GM12878 (cell line): ENCODE data around the gene PCDHB15. TPM values are rescaled to one million over a fixed set of nuclear protein-coding genes. Genes with fewer than 3 reads are reported as not detected.

Experiments
- ATAC-seq: fragments of 200-7000 bp; cut with Tn5 transposase; 3 replicates; pipeline ENCODE4 v1.9.1; 2020; ENCODE audit warnings: mild to moderate bottlenecking, moderate library complexity
- BruUV-seq: library from RNA; stranded (reverse); fragments of 400-500 nt; replicated peaks from 2 replicates; lab custom pipeline; 2021; lab: Mats Ljungman, UMichigan
- CTCF ChIA-PET: fragments of 300-600 bp; sonication (Branson Sonifier 250); formaldehyde crosslinking; extraction: SDS; loops from one replicate; lab custom pipeline; 2021; ENCODE audit warnings: inconsistent platforms; lab: Yijun Ruan, JAX
- POLR2A ChIA-PET: fragments of 350-600 bp; formaldehyde crosslinking; extraction: SDS; loops from one replicate; lab custom pipeline; 2021; ENCODE audit warnings: inconsistent platforms; lab: Charles Lee
- RAD21 ChIA-PET: fragments of 300-600 bp; sonication (Branson Sonifier 250); formaldehyde crosslinking; loops from one replicate; lab custom pipeline; 2023; ENCODE audit warnings: antibody characterized with exemption; ENCODE audit not compliant: unreplicated experiment; lab: Charles Lee
- SMC1A ChIA-PET: fragments of 300-600 bp; sonication (Branson Sonifier 250); formaldehyde crosslinking; loops from one replicate; lab custom pipeline; 2023; ENCODE audit not compliant: unreplicated experiment, uncharacterized antibody; lab: Charles Lee
- DNase-seq: peaks from one replicate; pipeline ENCODE4 v3.0.0-alpha.2; 2011; ENCODE audit warnings: low read depth, low spot score
- FAIRE-seq: peaks from 3 replicates; lab custom pipeline; 2011; peaks lifted over from hg19 to GRCh38; lab: Jason Lieb, UNC
- H2AFZ ChIP-seq: 2 replicates; pipeline ENCODE4 v1.6.0; 2011; ENCODE audit warnings: low read depth, low read length, control low read depth; ENCODE audit not compliant: control insufficient read depth
- H3K27ac ChIP-seq: 2 replicates; pipeline ENCODE4 v1.5.1; 2011; ENCODE audit warnings: control low read depth; ENCODE audit not compliant: control insufficient read depth, insufficient read depth
- H3K27me3 ChIP-seq, 2 experiments: replicated peaks in 1 of 2; 2 replicates each; pipeline versions ENCODE4 v1.6.0 to v1.6.1; 2011; ENCODE audit warnings: low read length in 1 of 2; ENCODE audit not compliant: control insufficient read depth in 2 of 2, insufficient read depth in 2 of 2
- H3K36me3 ChIP-seq, 2 experiments: 2 replicates each; pipeline ENCODE4 v1.5.1; 2011; ENCODE audit warnings: low read length in 1 of 2; ENCODE audit not compliant: control insufficient read depth in 2 of 2, insufficient read depth in 2 of 2
- H3K4me1 ChIP-seq: 2 replicates; pipeline ENCODE4 v1.6.1; 2011; ENCODE audit warnings: mild to moderate bottlenecking, low read length, moderate library complexity, mixed read lengths; ENCODE audit not compliant: control insufficient read depth, insufficient read depth
- H3K4me2 ChIP-seq: 2 replicates; pipeline ENCODE4 v1.6.0; 2011; ENCODE audit warnings: control low read depth; ENCODE audit not compliant: control insufficient read depth, insufficient read depth
- H3K4me3 ChIP-seq: fragments of 200-600 bp; sonication (generic); 2 replicates; pipeline ENCODE4 v1.5.1; 2016
- H3K79me2 ChIP-seq: 2 replicates; pipeline ENCODE4 v1.6.0; 2011; ENCODE audit warnings: low read length; ENCODE audit not compliant: control insufficient read depth, insufficient read depth
- H3K9ac ChIP-seq: 2 replicates; pipeline ENCODE4 v1.8.0; 2011; ENCODE audit warnings: low read length, control low read depth, mixed read lengths; ENCODE audit not compliant: control insufficient read depth, insufficient read depth
- H3K9me3 ChIP-seq: replicated peaks from 3 replicates; pipeline ENCODE4 v1.5.1; 2011; ENCODE audit warnings: mild to moderate bottlenecking, low read length; ENCODE audit not compliant: control insufficient read depth, insufficient read depth
- H4K20me1 ChIP-seq: 2 replicates; pipeline ENCODE4 v1.6.0; 2011; ENCODE audit not compliant: control insufficient read depth, insufficient read depth
- CBX5 ChIP-seq: sonication (generic); IDR thresholded peaks from 2 replicates; pipeline ENCODE4 v1.6.1; 2016; ENCODE audit warnings: low read depth, moderate library complexity, mild to moderate bottlenecking, inconsistent platforms
- PAX8 ChIP-seq: fragments of 450-650 bp; IDR thresholded peaks from 2 replicates; pipeline ENCODE4 v1.6.1; 2017; ENCODE audit warnings: mild to moderate bottlenecking, moderate library complexity
- ZNF274 ChIP-seq: IDR thresholded peaks from one replicate; pipeline ENCODE4 v1.8.0; 2011; ENCODE audit not compliant: insufficient read length, insufficient read depth
- WGBS: methylation state at CpG from one replicate; pipeline ENCODE4 v1.1.6; 2016; ENCODE audit warnings: low lambda C conversion rate; ENCODE audit not compliant: insufficient replicate concordance, insufficient coverage; ENCODE audit errors: missing lambda C conversion rate; 5-methylcytosine and 5-hydroxymethylcytosine counted together
- in situ Hi-C: fragments of 300-500 bp; cut with MboI; formaldehyde crosslinking; loops from 9 replicates; pipeline ENCODE4 v1.14.3; 2018; ENCODE audit warnings: mixed read lengths
- intact Hi-C: fragments of 100-400 bp; cut with micrococcal nuclease; formaldehyde crosslinking; loops from one replicate; pipeline ENCODE4 v1.14.2; 2022; ENCODE audit not compliant: unreplicated experiment
- polyA plus RNA-seq, 11 experiments: library from polyadenylated mRNA; depleted of rRNA in 4 of 11; unstranded in 6 of 11; stranded (reverse) in 5 of 11; fragments of >200 nt; fragmentation: Nextera tagmentation in 4 of 11; fragmentation: Illumina TruSeq in 1 of 11; extraction: Ambion mirVana in 4 of 11; extraction: Trizol in 1 of 11; gene quantifications; 1 replicate in 1 of 11; 2 replicates in 10 of 11; pipeline versions ENCODE4 v1.2.1 to v1.2.3, GENCODE V29; 2011 to 2016; ENCODE audit warnings: inconsistent platforms in 2 of 11, missing spikeins in 2 of 11, low read depth in 1 of 11
- total RNA-seq, 4 experiments: library from RNA; depleted of rRNA in 3 of 4; stranded (reverse); fragments of >200 nt in 3 of 4; fragmentation: Illumina TruSeq in 1 of 4; extraction: Trizol in 1 of 4; gene quantifications; 2 replicates each; pipeline versions ENCODE4 v1.2.1 to v1.2.3, GENCODE V29; 2013 to 2021
- TF ChIP-seq, protein P1 (sequence below): IDR thresholded peaks from 2 replicates; pipeline ENCODE4 v1.6.1; 2011; ENCODE audit warnings: borderline replicate concordance, low read depth, mild to moderate bottlenecking, moderate library complexity, mixed read lengths, low read length; ENCODE audit not compliant: insufficient read depth; ENCODE audit errors: extremely low read length

PCDHB15 gene
- total and polyA plus RNA-seq, 10 of the 15 experiments (the other 5 are each of a cell fraction or from before 2014, with no cell fraction given): 0.01 to 0.10 TPM; not detected in 8

- RAD21 ChIA-PET: no interaction called here
- no peaks in the 10 kb centered on the region for H3K36me3 ChIP-seq
- H3K27me3 ChIP-seq: no peaks in the 10 kb centered on the region
- no peaks in the 10 kb centered on the region for H3K4me1 ChIP-seq
- H2AFZ ChIP-seq: no peak overlapping the region
- in situ Hi-C loops: no loop called here
- no peaks in the 10 kb centered on the region for H3K79me2 ChIP-seq
- SMC1A ChIA-PET: interaction anchor here (1.0 kb wide), 1 partner anchor 13 kb away, joined by 3 read pairs; no protein-coding TSS in a partner anchor
- no peaks in the 10 kb centered on the region for H4K20me1 ChIP-seq
- BruUV-seq: no TSS peak
- intact Hi-C loops: no loop called here
- no peak overlapping the region for H3K4me3 ChIP-seq
- CTCF ChIA-PET: interaction anchor here (1.7 kb wide), 1 partner anchor 59 kb away, joined by 5 read pairs; the partner anchor contains the start of gene TAF7
- ATAC-seq: no peak
- POLR2A ChIA-PET: no interaction called here
- no peak overlapping the region for H3K27ac ChIP-seq
- 17% methylated on average over 5 of the region's 5 CpGs for whole genome bisulfite sequencing
- no peak for DNase-seq
- FAIRE-seq: no peak
- H3K9me3 ChIP-seq: peaks cover 4% of the 10 kb centered on the region
- H3K4me2 ChIP-seq: no peak overlapping the region
- no peak overlapping the region for H3K9ac ChIP-seq
- TF ChIP-seq PAX8: no peak
- TF ChIP-seq CBX5: peak; percentile 37; the same call in 1 of the 2 replicates
- TF ChIP-seq ZNF274: peak; percentile 85
Observed at GRCh38 chr5:141260458-141261237, 15.5 kb downstream of the PCDHB15 start.

GRCh38 chr5:141261238-141261546 is 16.0 kb downstream of the PCDHB15 start:
- Histone ChIP-seq H2AFZ (no peak overlapping the region), H3K4me2 (no peak overlapping the region), H3K4me3 (no peak overlapping the region), H3K9me3 (peaks cover 4% of the 10 kb centered on the region), H3K27ac (no peak overlapping the region), H4K20me1 (no peaks in the 10 kb centered on the region), H3K9ac (no peak overlapping the region), H3K4me1 (no peaks in the 10 kb centered on the region), H3K36me3 (no peaks in the 10 kb centered on the region), H3K79me2 (no peaks in the 10 kb centered on the region), H3K27me3 (no peaks in the 10 kb centered on the region)
- SMC1A ChIA-PET: interaction anchor here (1.0 kb wide), 1 partner anchor 12 kb away, joined by 3 read pairs; no protein-coding TSS in a partner anchor
- TF ChIP-seq, protein P1, sequence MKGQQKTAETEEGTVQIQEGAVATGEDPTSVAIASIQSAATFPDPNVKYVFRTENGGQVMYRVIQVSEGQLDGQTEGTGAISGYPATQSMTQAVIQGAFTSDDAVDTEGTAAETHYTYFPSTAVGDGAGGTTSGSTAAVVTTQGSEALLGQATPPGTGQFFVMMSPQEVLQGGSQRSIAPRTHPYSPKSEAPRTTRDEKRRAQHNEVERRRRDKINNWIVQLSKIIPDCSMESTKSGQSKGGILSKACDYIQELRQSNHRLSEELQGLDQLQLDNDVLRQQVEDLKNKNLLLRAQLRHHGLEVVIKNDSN: no peak
- FAIRE-seq: no peak
- CTCF ChIA-PET: interaction anchor here (1.7 kb wide), 1 partner anchor 59 kb away, joined by 5 read pairs; the partner anchor contains the start of gene TAF7
- BruUV-seq: no TSS peak
- in situ Hi-C loops: no loop called here
- 0% methylated on average over 1 of the region's 1 CpG for WGBS
- RAD21 ChIA-PET: no interaction called here
- intact Hi-C loops: no loop called here
- DNase-seq: no peak
- no peak for ATAC-seq
- POLR2A ChIA-PET: no interaction called here
